ENCODE results near the gene C4orf36.

C4orf36 gene

DNA sequence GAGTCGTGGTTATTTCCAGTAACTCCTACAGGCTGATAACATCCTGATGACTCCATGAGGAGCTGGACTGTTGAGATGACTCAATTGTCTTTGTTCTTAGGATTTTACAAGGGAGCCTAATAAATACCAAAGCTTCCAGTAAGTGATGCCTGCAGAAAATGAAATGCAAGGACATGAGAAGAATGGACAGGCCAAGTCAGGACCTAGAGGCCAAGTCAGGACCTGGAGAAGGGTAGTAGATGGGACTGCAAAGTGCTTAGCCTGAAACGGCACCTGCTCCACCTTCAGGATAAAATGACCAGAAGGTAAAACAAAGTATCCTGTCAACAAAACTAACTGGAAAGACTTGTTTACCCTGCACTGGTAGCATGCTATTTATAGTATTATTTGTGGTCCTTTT is 36.6 kb downstream of the C4orf36 start:
- DNase-seq: no peak

- DNase-seq: no peak
These were observed 39.0 kb downstream of the C4orf36 start for GRCh38 chr4:86853209-86853608.

DNA sequence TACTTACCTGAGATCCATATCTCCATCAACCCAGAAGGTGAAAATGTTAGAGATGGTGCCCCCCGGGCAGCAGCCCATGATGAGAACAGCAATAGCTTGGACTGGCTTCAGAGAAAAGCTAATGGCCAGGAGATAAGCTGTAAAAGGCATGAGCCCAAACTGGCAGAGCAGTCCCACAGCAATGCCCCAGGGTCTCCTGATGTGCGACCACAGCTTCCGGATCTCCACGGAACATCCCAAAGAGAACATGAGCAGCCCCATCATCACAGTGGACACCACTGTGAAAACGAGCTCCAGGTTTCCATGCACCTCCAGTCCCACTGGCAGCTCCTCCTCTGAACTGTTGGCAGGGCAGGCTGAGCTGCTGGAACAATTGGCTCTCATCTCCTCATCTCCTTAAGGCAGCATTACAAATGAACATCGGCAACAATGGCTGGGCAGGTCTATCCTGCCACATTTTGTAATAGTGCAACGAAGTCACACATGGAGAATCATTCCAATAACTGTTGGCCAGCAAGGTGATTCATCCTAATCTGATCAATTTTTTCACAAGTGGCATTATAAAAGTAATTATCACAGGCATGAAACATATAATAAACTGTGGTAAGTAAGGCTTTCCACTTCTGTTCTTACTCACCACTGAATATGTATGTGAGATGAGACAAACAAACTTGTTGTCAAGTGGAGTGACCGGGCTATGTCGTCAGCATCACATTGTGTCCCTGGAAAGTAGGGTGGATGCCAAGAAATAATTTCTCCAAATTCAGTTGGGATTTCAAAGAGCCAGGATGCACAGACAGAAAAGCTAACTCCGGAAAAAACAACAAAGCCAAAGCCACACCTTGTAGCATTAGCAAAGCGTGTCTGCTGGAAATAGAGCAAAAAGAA is 43.2 kb downstream of the C4orf36 start, which contains the start of gene SLC10A6:
TSS of gene SLC10A6 (minus strand) at position 653 of the 888 bp plus-strand sequence. CDS start at position 384, 269 bp downstream.
- no peak for DNase-seq

DNA sequence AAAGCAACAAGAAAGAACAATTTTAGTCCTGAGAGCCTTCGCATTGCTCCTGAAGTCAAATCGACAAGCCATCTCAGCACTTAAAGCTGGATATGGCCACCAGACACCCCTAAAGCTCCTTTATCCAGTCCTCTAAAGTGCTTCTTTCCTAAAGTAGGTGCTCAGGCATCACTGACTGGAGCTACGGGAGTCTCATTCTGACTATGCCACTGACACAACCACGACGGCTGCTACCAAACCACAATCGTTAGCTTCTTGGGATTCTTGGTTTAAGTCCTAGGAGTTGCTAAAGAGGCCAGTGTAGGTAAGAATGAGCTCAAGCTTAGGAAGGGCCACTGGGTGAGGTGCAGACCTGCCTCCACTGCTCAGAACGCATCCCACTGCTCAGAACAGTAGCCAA is 44.1 kb downstream of the C4orf36 start:
- no peak for DNase-seq

DNA sequence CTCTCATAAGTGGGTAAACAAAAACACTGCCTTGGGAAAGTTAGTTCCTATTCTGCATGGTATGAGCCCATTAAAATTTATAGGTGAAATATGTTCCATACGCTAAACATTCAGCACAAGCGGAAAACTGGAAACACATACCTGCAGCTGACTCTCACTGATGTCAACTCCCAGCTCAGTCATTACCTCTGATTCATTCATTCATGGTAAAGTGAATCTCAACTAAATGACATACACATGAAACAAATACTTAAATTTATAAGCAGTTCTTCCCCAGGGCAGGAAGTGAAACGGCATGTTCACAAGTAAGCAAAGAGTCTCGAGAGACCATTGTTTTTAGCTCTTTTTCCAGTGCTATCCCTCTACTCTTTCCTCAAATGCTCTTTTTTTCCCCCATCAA is 44.7 kb downstream of the C4orf36 start:
- no peak for DNase-seq

DNA sequence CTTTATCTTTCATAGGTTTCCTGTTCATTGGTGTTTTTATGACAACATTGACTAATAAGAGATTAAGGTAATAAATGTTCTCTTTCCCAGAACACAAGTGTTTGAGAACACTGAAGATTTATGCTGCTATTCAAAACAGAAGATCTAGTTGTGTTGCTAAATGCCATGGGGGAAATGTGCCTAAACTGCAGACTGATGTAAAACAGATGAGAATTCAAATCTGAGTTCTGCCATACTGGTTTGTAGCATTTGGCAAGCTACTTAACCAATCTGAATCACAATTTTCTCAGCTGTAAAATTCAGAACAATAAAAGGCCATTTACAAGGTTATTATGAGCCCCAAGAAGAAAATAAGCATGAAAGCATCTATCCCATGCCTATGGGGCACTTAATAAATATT is 45.3 kb downstream of the C4orf36 start:
- DNase-seq: peak; percentile 43

DNA sequence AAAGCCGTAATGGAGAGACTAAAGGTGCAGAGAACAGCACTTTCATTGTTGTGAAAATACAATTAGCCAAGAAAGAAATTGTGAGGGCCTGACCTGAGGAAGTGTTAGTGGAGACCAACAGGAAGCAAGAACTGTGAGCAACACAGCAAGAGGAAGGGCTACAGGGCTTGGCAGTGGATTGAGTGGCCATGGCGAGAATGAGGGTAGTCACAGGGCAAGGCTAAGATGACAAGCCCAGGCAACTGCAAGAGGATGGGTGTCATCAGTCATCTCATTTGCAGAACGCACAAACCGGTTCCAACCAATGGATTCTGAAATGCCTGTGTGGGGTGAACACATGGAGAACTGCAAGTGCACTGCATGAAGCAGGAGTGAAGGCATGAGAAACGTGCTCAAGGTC is 46.6 kb downstream of the C4orf36 start:
- DNase-seq: no peak

- DNase-seq: no peak
These were observed 50.9 kb downstream of the C4orf36 start for GRCh38 chr4:86841309-86841708.

GRCh38 chr4:86840858-86841257 is 51.4 kb downstream of the C4orf36 start:
- no peak for DNase-seq

DNA sequence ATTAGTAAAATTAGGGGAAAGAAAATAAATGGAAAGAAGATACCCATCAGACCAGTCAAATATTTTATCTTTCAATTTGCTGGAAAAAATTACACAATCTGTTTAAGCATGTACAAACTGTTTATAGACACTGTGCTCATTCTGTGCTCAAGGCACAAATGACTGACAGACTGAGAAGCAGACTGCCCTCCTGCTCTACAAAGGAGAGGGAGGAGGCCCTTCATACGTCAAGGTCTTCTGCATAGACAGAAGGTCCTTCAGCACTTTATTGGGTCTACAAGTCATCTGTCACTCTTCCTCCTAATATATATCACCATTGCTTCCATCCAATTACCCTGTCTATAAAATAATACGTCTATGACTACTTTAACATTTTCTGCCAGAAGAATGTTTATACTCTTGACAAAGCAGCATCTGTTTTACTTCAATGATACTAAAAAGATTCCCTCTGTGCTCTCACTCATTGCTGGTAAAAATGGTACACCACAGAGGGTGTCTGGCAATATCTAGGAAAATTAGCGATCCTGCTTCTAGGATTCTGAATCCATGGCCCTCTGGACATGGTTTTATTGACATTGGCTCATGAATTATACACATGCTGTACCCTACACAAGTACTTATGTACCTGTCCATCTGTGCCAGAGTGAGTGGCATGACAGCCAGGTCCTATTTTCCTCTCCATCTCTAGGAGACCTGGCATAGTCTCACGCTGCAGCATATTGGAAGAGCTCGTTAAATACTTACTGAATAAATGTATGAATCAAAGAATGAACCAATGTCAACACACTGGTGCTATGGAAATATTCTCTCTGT is 54.3 kb downstream of the C4orf36 start:
- no peak for DNase-seq

- DNase-seq: no peak
These were observed 56.5 kb downstream of the C4orf36 start for GRCh38 chr4:86835677-86836076.

DNA sequence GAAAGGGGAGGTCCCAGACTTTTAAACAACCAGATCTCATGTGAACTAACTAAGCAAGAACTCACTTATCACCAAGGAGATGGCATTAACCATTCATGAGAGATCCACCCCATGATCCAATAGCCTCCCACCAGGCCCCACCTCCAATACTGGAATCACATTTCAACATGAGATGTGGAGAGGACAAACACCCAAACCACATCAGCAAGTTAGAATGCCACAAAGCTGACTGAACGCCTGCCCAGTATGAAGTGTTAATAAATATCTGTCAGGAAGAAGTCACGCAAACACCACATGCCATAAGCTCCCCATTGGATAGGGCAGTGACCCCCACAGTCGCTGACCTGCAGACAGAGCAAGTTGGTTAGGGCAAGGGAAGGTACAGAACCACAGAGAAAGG is 57.3 kb downstream of the C4orf36 start:
- no peak for DNase-seq

GRCh38 chr4:86833615-86834014 is 58.6 kb downstream of the C4orf36 start:
- no peak for DNase-seq

DNA sequence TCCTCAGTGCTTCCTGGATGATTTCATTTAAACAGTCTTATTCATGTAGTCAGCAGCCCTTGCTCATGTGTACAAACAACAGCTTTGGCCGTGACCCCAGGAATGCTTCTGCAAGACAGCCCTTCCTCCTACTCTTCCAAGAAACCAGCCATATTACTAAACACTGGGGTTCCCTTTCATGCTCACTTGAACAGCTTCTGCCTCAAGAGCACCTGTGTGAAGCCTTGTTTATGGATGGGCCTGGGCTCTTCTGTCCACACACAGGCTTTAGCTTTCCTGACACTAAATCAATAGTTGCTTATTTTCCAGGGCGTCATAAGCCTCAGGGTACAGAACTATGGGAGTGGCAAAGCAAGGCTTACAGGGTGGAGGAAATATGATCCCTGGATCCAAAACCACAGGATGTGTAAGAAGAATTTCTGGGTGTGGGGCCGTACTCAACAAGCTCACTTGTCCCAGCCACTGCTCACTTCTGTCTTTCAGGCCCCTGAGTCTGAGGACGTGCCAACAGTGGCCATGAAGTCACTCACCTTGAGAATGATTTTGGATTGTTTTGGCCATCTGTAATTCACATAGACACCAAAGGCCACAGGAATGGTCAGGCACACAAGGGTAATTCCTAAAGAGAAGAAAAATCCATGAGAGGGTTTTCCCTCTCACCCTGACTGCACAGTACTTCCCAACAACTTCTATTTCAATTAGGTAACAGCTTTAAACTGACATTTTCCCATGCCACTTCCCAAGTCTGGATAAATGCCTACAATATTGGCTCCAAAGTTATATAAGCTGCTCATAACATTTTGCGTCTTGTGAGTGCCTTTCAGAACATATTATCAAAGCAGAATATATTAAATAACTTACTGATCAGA is 60.7 kb downstream of the C4orf36 start:
- no peak for DNase-seq
